Astrocyte (in vitro differentiated cells and primary cell): ENCODE measurements around the gene CORO2B. TPM values are rescaled to one million over a fixed set of nuclear protein-coding genes. Genes with fewer than 3 reads are reported as not detected.

Experiments used
- DNase-seq: peaks from one replicate; pipeline ENCODE4 v3.0.0-alpha.2; 2010; ENCODE audit warnings: low read depth
- FAIRE-seq: peaks from 2 replicates; lab custom pipeline; 2011; peaks lifted over from hg19 to GRCh38; lab: Jason Lieb, UNC
- H2AFZ ChIP-seq: 2 replicates; pipeline ENCODE4 v1.6.0; 2012; ENCODE audit warnings: low read depth, low read length, inconsistent platforms
- H3K27ac ChIP-seq: 2 replicates; pipeline ENCODE4 v1.5.1; 2011; ENCODE audit warnings: low read depth, low read length, inconsistent platforms
- H3K27me3 ChIP-seq: 2 replicates; pipeline ENCODE4 v1.6.0; 2011; ENCODE audit warnings: low read length, inconsistent platforms; ENCODE audit not compliant: insufficient read depth
- H3K36me3 ChIP-seq: 2 replicates; pipeline ENCODE4 v1.5.1; 2011; ENCODE audit warnings: low read length, inconsistent platforms; ENCODE audit not compliant: insufficient read depth
- H3K4me1 ChIP-seq: 2 replicates; pipeline ENCODE4 v1.5.1; 2011; ENCODE audit warnings: low read length, inconsistent platforms; ENCODE audit not compliant: insufficient read depth
- H3K4me2 ChIP-seq: 2 replicates; pipeline ENCODE4 v1.6.0; 2012; ENCODE audit warnings: low read length, inconsistent platforms
- H3K4me3 ChIP-seq: 2 replicates; pipeline ENCODE4 v1.5.1; 2011; ENCODE audit warnings: low read depth, mild to moderate bottlenecking, low read length, inconsistent platforms; ENCODE audit not compliant: insufficient read depth
- H3K79me2 ChIP-seq: 2 replicates; pipeline ENCODE4 v1.6.0; 2012; ENCODE audit warnings: mild to moderate bottlenecking, low read length, inconsistent platforms; ENCODE audit not compliant: insufficient read depth
- H3K9ac ChIP-seq: 2 replicates; pipeline ENCODE4 v1.6.0; 2012; ENCODE audit warnings: mild to moderate bottlenecking, low read length, inconsistent platforms
- H3K9me3 ChIP-seq: 2 replicates; pipeline ENCODE4 v1.5.1; 2012; ENCODE audit warnings: low read depth, mild to moderate bottlenecking, low read length, inconsistent platforms; ENCODE audit not compliant: insufficient read depth
- H4K20me1 ChIP-seq: 2 replicates; pipeline ENCODE4 v1.6.0; 2012; ENCODE audit warnings: low read length, inconsistent platforms; ENCODE audit not compliant: insufficient read depth
- H3K27ac Mint-ChIP-seq: one replicate; pipeline ENCODE4 v1.8.0; 2021; ENCODE audit warnings: mild to moderate bottlenecking, mixed read lengths; ENCODE audit not compliant: unreplicated experiment
- H3K27me3 Mint-ChIP-seq: one replicate; pipeline ENCODE4 v1.8.0; 2021; ENCODE audit warnings: low read depth, mixed read lengths; ENCODE audit not compliant: unreplicated experiment
- H3K36me3 Mint-ChIP-seq: one replicate; pipeline ENCODE4 v1.8.0; 2021; ENCODE audit warnings: low read depth, mixed read lengths; ENCODE audit not compliant: unreplicated experiment
- H3K4me1 Mint-ChIP-seq: one replicate; pipeline ENCODE4 v1.8.0; 2021; ENCODE audit warnings: low read depth, mixed read lengths; ENCODE audit not compliant: unreplicated experiment
- H3K4me3 Mint-ChIP-seq: one replicate; pipeline ENCODE4 v1.8.0; 2021; ENCODE audit warnings: mild to moderate bottlenecking, moderate library complexity, mixed read lengths; ENCODE audit not compliant: unreplicated experiment
- H3K9me3 Mint-ChIP-seq: one replicate; pipeline ENCODE4 v1.8.0; 2021; ENCODE audit warnings: mild to moderate bottlenecking, mixed read lengths; ENCODE audit not compliant: unreplicated experiment
- EZH2 ChIP-seq: IDR thresholded peaks from 2 replicates; pipeline ENCODE4 v1.6.1; 2012; ENCODE audit warnings: mild to moderate bottlenecking, low read length, inconsistent platforms; ENCODE audit not compliant: insufficient read depth
- total RNA-seq: library from RNA; stranded (reverse); gene quantifications from 2 replicates; pipeline ENCODE4 v1.2.1, GENCODE V29; 2021
- TF ChIP-seq, protein P1 (sequence below): IDR thresholded peaks from 2 replicates; pipeline ENCODE4 v1.5.1; 2011; ENCODE audit warnings: low read depth, mild to moderate bottlenecking, inconsistent platforms, low read length, moderate library complexity; ENCODE audit not compliant: insufficient read depth

CORO2B gene
- total RNA-seq, 1 donor from 2014 or later: 7.4 TPM

DNA sequence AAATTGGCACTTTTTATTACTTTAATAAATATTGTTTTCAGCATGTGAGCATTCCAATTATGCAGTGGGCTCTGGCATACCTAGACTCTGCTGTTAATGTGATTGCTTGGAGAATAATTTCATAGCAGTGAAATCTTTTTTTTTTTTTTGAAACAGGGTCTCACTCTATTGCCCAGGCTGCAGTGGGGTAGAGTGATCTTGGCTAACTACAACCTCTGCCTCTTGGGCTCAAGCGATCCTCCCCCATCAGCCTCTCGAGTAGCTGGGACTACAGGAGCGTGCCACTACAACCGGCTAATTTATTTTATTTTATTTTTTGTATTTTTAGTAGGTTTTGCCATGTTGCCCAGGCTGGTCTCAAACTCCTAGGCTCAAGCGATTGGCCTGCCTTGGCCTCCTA lies 14.6 kb upstream of the CORO2B start:
- Histone ChIP-seq H3K36me3 (no peaks in the 10 kb centered on the region), H3K4me1 (no peaks in the 10 kb centered on the region), H3K9me3 (no peaks in the 10 kb centered on the region), H3K4me2 (no peak overlapping the region), H3K79me2 (no peaks in the 10 kb centered on the region), H3K27ac (no peak overlapping the region), H2AFZ (no peak overlapping the region), H3K27me3 (no peaks in the 10 kb centered on the region), H4K20me1 (no peaks in the 10 kb centered on the region), H3K4me3 (no peak overlapping the region), H3K9ac (no peak overlapping the region)
- Mint-ChIP-seq H3K4me1 (peaks cover 8% of the 10 kb centered on the region), H3K27me3 (peaks cover 16% of the 10 kb centered on the region), H3K36me3 (no peaks in the 10 kb centered on the region), H3K4me3 (no peak overlapping the region), H3K9me3 (peaks cover 2% of the 10 kb centered on the region), H3K27ac (no peak overlapping the region)
- no peak for DNase-seq
- no peak for FAIRE-seq
- TF ChIP-seq EZH2: no peak
- TF ChIP-seq, protein P1, sequence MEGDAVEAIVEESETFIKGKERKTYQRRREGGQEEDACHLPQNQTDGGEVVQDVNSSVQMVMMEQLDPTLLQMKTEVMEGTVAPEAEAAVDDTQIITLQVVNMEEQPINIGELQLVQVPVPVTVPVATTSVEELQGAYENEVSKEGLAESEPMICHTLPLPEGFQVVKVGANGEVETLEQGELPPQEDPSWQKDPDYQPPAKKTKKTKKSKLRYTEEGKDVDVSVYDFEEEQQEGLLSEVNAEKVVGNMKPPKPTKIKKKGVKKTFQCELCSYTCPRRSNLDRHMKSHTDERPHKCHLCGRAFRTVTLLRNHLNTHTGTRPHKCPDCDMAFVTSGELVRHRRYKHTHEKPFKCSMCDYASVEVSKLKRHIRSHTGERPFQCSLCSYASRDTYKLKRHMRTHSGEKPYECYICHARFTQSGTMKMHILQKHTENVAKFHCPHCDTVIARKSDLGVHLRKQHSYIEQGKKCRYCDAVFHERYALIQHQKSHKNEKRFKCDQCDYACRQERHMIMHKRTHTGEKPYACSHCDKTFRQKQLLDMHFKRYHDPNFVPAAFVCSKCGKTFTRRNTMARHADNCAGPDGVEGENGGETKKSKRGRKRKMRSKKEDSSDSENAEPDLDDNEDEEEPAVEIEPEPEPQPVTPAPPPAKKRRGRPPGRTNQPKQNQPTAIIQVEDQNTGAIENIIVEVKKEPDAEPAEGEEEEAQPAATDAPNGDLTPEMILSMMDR: no peak

DNA sequence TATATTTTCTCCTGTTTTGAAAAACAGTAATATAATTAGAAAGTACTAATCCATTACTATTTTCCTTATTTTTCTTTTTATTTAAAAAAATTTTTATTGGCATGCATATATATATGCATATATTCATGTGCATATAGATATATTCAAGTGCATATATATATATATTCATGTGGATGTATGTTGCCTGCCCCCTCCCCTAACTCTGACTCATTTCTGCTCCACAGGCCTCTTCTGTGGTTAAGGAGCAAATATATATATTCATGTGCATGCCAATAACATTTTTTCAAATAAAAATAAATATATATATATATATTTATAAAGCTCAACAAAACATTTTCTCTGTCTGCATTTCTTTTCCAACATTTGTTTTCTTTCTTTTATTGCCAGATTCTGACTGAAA lies 13.6 kb upstream of the CORO2B start:
- Mint-ChIP-seq H3K36me3 (no peaks in the 10 kb centered on the region), H3K9me3 (peaks cover 2% of the 10 kb centered on the region)
- no peak for FAIRE-seq

GRCh38 chr15:68565726-68566125 lies 13.1 kb upstream of the CORO2B start:
- Mint-ChIP-seq H3K4me1 (peaks cover 9% of the 10 kb centered on the region), H3K9me3 (peaks cover 2% of the 10 kb centered on the region), H3K27me3 (peaks cover 6% of the 10 kb centered on the region), H3K4me3 (no peak overlapping the region), H3K36me3 (no peaks in the 10 kb centered on the region), H3K27ac (no peak overlapping the region)
- Histone ChIP-seq H3K4me3 (no peak overlapping the region), H3K4me2 (no peak overlapping the region), H3K36me3 (no peaks in the 10 kb centered on the region), H3K27me3 (no peaks in the 10 kb centered on the region), H3K9me3 (no peaks in the 10 kb centered on the region), H3K4me1 (no peaks in the 10 kb centered on the region), H3K27ac (no peak overlapping the region), H3K79me2 (no peaks in the 10 kb centered on the region), H2AFZ (no peak overlapping the region), H3K9ac (no peak overlapping the region), H4K20me1 (no peaks in the 10 kb centered on the region)
- no peak for DNase-seq
- no peak for FAIRE-seq
- no peak for TF ChIP-seq EZH2
- TF ChIP-seq, protein P1: no peak

More for the DNA sequence above, 13.6 kb upstream of the CORO2B start:
- Histone ChIP-seq H3K4me3 (no peak overlapping the region), H3K27ac (no peak overlapping the region), H4K20me1 (no peaks in the 10 kb centered on the region), H3K27me3 (no peaks in the 10 kb centered on the region), H3K36me3 (no peaks in the 10 kb centered on the region), H3K79me2 (no peaks in the 10 kb centered on the region), H3K9me3 (no peaks in the 10 kb centered on the region), H2AFZ (no peak overlapping the region), H3K4me1 (no peaks in the 10 kb centered on the region), H3K4me2 (no peak overlapping the region), H3K9ac (no peak overlapping the region)
- Mint-ChIP-seq H3K4me1 (peaks cover 7% of the 10 kb centered on the region), H3K27me3 (peaks cover 10% of the 10 kb centered on the region), H3K27ac (no peak overlapping the region), H3K4me3 (no peak overlapping the region)
- TF ChIP-seq, protein P1: no peak
- no peak for TF ChIP-seq EZH2
- no peak for DNase-seq
